Frontal cortex (tissue), 4 donors: Measurements from ENCODE around the gene SMG9. TPM values are rescaled to one million over a fixed set of nuclear protein-coding genes. Genes with fewer than 3 reads are reported as not detected.
"Not testable (repeated sequence)": the region's sequence is repeated elsewhere in the genome, so short reads cannot be mapped to it uniquely, and the experiment has no call there.

Experiments used
- DNase-seq, 2 donors: peaks; one replicate each; pipeline ENCODE4 v3.0.0; 2012; ENCODE audit warnings: low spot score in 2 of 2
- FAIRE-seq: peaks from 2 replicates; lab custom pipeline; 2012; peaks lifted over from hg19 to GRCh38; lab: Jason Lieb, UNC
- total RNA-seq: library from RNA; depleted of rRNA; stranded (reverse); fragments of >200 nt; gene quantifications from one replicate; pipeline ENCODE4 v1.2.3, GENCODE V29; 2014
- donor health status: control.
- donor health status: control.
- donor health status: control.

SMG9 gene
- total RNA-seq, 1 donor from 2014 or later = 6.9 TPM

GRCh38 chr19:43781630-43782310 lies 27.0 kb upstream of the SMG9 start:
- no peak for DNase-seq
- no peak for FAIRE-seq

DNA sequence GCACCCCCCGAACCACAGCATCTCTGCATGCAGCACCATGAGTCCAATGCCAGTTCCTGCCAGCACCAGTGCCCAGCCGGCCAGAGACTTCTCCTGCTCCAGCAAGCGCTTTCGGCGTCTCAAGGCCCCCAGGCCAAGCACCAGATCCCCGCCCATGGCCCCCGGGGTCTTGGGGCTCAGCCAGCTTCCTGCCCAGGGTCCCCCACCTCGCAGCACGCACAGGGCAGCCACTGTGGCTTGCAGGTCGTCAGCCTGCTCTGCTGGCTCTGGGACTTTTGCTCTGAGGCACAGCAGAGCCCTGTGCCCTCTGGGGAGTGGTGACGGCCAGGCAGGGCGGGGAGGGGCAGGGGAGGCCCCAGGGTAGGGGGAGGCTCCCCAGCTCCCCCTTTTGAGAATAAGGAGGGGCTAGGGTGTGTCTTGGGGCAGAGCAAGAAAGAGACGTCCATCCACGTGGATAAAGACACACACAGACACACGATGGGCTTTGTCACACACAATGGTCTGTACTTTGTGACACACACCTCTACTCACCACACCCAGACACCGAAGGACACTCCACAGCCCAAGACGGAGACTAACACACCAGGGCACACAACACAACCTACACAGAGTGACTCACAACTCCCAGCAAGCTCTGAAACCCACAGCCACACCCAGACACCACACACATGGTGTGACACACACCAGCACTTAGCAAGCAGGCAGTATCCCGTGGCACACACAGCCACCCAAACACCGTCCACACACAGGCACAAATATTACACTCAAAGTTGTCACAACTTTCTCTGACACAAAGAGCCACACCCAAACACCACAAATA lies 26.2 kb upstream of the SMG9 start, which contains the start of gene KCNN4:
KCNN4 (minus strand) TSS at position 268 of the 820 bp plus-strand sequence; CDS start at position 156, 112 bp downstream.
- DNase-seq = no peak
- FAIRE-seq = no peak

DNA sequence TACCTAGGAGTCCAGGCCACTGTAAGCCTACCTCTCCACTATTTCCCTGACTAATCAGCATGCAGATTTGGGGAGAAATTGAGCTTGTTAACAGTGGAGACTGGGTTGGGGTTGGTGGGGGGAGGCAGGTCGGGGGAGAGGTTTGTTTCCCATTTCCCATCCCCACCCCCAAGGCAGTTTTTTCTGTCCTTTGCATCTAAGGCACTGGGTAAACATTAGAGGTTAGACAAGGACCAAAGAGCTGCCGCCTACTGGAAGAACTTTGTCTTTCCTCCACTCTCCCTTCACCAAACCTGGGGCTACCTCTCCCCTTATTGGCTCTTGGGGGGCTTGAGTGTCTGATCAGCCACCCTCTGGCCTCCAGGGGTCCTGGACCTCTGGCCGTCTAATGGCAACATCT lies 25.1 kb upstream of the SMG9 start:
- no peak for FAIRE-seq
- no peak for DNase-seq

- no peak for FAIRE-seq
These were observed 24.5 kb upstream of the SMG9 start for GRCh38 chr19:43779147-43779819.

DNA sequence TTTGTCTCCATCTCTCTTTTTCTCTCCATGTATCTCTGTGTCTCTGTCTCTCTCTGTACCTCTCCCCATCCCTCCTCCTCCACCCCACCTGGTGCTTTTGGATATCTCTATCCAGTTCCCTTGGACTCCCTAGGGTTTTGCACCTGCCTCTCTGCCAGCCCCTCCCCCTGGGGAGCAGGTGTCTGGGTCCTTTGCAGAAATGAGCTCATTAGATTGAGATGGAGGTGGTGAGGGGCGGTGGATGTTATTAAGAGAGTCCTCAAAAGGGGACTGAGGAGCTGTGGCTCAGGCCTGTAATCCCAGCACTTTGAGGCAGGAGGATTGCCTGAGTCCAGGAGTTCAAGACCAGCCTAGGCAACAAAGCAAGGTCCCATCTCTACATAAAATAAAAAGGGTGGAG lies 23.9 kb upstream of the SMG9 start:
- no peak for FAIRE-seq
- DNase-seq = no peak

More at GRCh38 chr19:43779147-43779819, 24.5 kb upstream of the SMG9 start:
- DNase-seq = no peak

DNA sequence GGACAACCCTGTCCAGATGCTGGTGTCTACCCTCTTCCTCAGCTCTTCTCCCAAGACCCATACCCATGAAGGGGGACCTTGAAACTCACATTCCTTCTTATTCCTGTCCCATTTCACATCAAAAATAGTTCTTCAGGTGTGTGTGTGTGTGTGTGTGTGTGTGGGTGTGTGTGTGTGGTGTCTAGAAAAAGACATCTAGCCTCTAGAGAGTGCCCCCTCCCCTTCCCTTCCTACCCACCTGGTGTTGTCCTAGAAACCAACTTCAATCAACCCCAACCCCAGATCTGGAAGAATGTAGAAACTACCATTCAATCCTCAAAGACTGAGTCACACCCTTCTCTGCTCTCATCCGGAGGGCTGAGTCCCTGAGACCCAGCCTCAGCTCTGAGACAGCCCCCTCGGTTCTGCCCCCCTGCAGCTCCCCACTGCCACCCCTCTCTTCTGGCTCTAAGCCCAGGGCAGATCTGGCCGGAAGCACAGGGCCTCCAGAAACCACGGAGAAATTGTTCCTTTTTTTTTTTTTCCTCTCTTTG lies 22.5 kb upstream of the SMG9 start:
- FAIRE-seq (no peak), DNase-seq (peak in 1 of 2 donors; percentile 44)

DNA sequence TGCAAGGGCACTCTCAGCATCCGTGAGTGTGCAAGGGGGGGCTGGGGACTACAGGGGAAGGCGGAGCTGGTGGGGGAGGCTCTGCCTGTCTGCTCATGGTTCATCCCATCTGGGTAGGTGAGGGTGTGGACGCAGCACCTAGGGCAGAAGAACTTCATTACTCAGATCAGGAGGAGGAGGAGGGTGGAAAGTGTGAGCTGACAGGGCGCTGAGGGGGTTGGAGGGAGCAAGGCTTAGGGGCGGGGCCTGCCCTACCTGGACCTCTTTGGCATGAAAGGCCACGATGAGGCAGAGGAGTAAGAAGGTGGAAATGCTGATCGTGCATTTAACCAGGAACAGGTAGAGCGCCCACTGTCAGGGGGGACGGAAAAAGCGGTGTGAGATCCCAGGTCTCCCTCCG lies 21.5 kb upstream of the SMG9 start:
- DNase-seq = no peak
- no peak for FAIRE-seq

DNA sequence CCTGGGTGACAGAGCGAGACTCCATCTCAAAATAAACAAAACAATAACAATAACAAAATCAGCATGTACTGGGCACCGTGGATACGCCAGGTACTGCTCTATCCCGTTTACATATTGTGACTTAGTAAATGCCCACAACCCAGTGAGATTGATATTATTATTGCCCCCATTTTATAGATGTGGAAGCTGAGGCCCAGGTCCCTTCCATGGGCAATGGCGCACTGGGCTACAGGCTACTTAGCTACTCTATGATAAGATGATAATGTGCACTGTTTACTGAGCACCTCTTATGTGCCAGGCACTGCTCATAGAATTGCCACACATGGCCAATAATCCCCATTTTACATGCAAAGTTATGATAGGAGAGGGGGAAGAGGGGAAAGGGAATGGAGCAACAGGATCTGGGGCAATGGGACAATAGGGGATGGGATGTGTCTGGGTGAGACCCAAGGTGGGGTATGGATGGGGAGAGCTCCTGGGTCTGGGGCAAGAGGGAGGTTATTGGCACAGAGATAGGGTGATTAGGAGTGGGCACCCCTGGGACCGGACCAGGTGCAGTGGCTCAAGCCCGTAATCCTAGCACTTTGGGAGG lies 20.6 kb upstream of the SMG9 start:
- no peak for FAIRE-seq
- DNase-seq = no peak

DNA sequence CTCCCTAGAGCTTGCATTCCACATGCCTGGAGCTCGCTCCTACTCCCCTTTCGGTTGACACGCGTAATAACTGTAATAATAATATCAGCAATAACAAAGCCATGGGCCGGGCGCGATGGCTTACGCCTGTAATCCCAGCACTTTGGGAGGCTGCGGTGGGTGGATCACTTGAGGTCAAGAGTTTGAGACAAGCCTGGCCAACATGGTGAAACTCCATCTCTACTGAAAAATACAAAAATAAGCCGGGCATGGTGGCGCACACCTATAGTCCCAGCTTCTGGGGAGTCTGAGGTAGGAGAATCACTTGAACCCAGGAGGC lies 20.1 kb upstream of the SMG9 start:
- not testable (repeated sequence) for FAIRE-seq

DNA sequence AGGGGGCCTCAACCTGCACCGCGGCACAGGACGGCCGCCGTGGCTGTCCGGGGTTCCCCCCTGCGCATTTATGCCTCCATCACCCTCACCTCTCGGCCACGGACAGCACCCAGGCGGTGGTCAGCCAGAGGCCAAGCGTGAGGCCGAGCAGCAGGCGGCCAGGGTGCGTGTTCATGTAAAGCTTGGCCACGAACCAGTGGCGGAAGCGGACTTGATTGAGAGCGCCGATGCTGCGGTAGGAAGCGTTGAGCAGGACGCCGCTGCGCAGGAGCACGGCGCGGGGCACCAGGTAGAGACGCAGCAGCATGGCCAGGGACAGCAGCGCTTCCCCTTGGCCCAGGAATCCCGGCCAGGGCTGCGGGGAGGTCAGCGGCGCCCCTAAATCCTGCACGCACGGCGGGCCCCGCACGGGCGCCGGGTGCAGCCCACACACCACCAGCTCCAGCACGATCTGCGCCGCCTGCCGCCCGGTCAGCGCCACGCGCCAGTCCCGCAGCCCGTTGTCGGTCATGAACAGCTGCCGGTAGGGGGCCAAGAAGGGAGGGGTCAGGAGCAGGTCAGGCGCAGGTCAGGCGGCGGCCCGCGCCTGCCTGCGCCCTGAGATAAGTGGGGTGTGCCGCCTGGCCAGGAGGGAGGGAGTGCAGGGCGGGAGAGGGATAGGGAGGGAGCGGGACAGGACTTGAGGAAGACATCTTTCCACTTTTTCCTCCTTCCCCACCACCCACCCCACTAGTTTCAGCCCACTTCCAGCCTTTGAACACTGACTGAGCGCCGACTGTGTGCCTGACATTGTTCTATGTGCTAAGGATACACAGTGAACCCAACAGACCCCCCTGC lies 19.6 kb upstream of the SMG9 start:
- FAIRE-seq = no peak

More for the DNA sequence above, 20.1 kb upstream of the SMG9 start:
- DNase-seq = not testable (repeated sequence)

GRCh38 chr19:43773725-43774102 lies 19.0 kb upstream of the SMG9 start:
- DNase-seq (no peak), FAIRE-seq (no peak)

More for the DNA sequence above, 19.6 kb upstream of the SMG9 start:
- DNase-seq = peak; percentile 59 to 86

DNA sequence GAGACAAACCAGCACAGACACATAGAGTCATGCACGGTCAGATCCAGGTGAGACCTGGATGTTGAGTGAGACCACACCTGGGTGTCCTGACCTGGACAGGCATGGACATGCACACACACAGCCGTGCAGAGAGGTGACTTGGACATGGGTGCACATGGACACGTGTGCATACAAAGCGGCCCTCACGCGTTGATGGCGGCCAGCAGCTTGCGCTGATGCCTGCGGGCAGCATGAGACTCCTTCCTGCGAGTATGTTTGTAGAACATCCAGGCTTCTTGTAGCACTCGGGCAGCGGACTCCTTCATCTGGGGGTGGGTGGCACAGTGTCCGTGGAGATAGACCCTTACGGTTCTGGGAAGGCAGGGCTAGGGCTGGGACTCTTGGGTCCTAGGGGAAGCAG lies 14.5 kb upstream of the SMG9 start:
- no peak for FAIRE-seq
- DNase-seq = no peak

GRCh38 chr19:43768273-43769050 lies 13.7 kb upstream of the SMG9 start:
- DNase-seq (no peak), FAIRE-seq (no peak)

DNA sequence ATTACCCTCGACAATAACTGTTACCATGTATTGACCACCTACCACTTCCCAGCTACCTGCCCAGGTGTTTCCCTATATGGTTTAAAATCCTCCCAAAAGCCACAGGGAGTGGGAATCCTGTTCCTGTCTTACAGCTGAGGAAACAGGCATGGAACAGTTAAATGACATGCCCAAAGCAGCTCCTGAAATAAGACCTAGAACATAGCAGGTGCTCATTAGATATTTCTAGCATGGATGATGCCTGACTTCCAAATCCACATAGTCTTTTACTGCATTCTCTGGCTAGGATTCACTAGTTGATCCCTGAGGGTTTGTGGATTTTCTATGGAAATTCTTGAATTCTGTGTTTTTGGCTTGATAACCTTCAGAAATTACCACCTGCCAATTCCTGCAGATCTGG lies 13.1 kb upstream of the SMG9 start:
- no peak for FAIRE-seq
- no peak for DNase-seq

DNA sequence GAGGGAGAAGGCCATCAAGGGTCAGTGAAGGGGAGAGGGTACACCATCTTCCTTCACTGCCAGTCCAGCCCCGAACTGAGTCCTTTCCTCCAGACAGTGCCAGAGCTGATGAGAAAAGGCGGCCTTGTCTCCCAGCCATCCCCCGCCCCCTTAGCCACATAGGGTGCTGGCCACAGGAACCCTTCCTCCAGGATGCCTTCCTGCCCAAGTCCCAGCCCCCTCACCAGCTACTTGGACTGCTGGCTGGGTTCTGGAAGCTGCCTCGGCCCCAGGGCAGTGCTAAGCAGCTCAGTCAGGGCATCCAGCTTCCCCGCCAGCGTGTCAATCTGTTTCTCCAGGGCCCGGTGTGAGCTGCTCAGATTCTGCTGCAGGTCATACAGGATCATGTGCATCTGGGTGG lies 12.6 kb upstream of the SMG9 start:
- DNase-seq (no peak), FAIRE-seq (no peak)

DNA sequence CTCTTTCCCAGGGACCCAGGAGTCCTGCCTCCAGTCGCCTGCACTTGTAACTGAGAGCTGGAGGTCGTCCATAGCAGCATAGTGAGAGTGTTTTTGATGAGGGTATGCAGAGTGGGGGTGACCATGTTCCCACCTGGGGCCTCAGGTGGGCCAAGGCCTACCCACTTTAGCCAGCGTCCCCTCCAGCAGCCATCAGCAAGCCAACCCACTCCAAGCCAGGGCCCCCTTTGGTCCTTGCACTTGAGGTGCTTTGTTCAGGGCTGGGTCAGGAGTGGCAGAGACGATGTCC lies 11.9 kb upstream of the SMG9 start:
- DNase-seq (no peak), FAIRE-seq (no peak)

DNA sequence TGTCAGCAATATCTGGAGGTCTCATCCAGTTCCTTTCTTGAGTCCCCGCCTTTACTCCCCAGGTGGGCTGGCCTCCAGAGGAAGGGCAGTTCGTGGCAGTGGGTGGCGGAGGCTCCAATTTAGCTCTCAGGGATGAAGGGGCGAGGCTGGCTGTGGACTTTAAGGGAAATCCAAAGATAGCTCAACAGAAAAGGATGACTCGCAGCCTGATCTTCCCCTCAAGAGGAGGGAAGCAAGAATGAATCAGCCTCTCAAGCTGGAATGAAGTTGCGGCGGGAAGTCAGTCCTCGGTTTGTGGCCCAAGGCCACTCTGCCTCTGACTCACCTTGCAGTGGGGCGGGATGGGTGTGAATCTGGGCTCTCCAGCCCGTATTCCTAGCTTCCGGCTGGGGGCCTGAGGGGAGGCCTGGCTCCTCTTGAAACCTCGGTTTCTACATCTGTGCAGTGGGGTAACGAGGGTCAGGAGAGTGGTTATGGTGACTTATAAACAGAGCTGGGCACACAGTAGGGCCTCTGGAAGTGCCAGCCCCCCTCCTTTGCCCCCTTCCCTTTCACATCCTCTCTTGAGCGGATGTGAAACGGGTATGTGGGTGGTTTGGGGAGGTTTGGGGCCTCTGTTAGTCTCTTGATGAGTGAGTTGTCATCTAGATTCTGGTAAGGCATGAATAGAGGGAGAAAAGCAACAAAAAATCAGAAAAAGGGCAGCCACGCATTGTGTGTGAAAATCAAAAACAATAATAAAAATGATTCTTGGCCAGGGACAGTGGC lies 10.5 kb upstream of the SMG9 start:
- FAIRE-seq (no peak), DNase-seq (no peak)

GRCh38 chr19:43764684-43765083 lies 9.9 kb upstream of the SMG9 start:
- DNase-seq, FAIRE-seq: not testable (repeated sequence)
